Uterus (tissue), 2 donors: Measurements from ENCODE around the gene RNPEP.

ENCODE experiments used
- POLR2A ChIP-seq, 2 donors: fragments of 450-650 bp; IDR thresholded peaks; one replicate each; pipeline ENCODE4 v1.6.1; 2016; ENCODE audit warnings: antibody characterized with exemption in 2 of 2, mild to moderate bottlenecking in 1 of 2, moderate library complexity in 1 of 2
- TF ChIP-seq, protein P1 (sequence below), 4 experiments: fragments of 200-600 bp in 2 of 4; fragments of 450-650 bp in 2 of 4; sonication (generic) in 2 of 4; IDR thresholded peaks; one replicate each; pipeline ENCODE4 v1.5.1; 2016 to 2019; ENCODE audit warnings: antibody characterized with exemption in 4 of 4, mild to moderate bottlenecking in 2 of 4, moderate library complexity in 1 of 4

DNA sequence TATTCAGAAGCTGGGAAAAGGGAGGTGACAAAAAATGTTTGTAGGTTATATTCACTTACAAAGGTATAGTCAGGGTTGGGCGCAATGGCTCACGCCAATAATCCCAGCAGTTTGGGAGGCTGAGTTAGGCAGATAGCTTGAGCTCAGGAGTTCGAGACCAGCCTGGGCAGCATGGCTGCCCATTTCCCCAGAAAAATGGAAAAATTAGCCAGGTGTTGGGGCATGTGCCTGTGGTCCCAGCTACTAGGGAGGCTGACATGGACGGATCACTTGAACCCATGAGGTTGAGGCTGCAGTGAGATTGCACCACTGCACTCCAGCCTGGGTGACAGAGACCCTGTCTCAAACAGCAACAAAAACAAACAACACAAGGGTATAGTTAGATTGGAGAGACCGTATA, 24.1 kb upstream of the RNPEP start:
- TF ChIP-seq, protein P1, sequence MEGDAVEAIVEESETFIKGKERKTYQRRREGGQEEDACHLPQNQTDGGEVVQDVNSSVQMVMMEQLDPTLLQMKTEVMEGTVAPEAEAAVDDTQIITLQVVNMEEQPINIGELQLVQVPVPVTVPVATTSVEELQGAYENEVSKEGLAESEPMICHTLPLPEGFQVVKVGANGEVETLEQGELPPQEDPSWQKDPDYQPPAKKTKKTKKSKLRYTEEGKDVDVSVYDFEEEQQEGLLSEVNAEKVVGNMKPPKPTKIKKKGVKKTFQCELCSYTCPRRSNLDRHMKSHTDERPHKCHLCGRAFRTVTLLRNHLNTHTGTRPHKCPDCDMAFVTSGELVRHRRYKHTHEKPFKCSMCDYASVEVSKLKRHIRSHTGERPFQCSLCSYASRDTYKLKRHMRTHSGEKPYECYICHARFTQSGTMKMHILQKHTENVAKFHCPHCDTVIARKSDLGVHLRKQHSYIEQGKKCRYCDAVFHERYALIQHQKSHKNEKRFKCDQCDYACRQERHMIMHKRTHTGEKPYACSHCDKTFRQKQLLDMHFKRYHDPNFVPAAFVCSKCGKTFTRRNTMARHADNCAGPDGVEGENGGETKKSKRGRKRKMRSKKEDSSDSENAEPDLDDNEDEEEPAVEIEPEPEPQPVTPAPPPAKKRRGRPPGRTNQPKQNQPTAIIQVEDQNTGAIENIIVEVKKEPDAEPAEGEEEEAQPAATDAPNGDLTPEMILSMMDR (IDR thresholded peaks at IDR 0.05), result no peak
- TF ChIP-seq POLR2A (IDR thresholded peaks at IDR 0.05), result no peak
